Activated CD8-positive, alpha-beta memory T cell treated with anti-CD3 and anti-CD28 coated beads, Interleukin-2, amount 50 U/mL, for 1 hour (primary cell): ENCODE data around the gene BCAS3.
"Not testable (repeated sequence)": the region's sequence is repeated elsewhere in the genome, so short reads cannot be mapped to it uniquely, and the experiment has no call there.

Source experiments
- DNase-seq: peaks from one replicate; pipeline ENCODE4 v3.0.0-alpha.2; 2020; ENCODE audit errors: extremely low read depth

BCAS3 gene

DNA sequence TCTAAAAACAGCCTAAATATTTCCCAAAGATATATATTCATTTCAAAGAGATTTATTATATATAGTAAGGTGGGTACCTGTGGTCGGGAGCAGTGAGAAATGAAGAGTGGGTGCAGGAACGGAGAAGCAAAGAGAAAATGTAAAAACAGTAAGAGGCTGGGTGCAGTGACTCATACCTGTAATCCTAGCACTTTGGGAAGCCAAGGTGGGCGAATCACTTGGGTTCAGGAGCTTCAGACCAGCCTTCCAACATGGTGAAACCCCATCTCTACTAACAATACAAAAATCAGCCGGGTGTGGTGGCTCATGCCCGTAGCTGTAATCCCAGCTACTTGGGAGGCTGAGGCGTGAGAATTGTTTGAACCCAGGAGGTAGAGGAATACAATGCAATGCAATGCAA lies 257.1 kb downstream of the BCAS3 start:
- no peak for DNase-seq

DNA sequence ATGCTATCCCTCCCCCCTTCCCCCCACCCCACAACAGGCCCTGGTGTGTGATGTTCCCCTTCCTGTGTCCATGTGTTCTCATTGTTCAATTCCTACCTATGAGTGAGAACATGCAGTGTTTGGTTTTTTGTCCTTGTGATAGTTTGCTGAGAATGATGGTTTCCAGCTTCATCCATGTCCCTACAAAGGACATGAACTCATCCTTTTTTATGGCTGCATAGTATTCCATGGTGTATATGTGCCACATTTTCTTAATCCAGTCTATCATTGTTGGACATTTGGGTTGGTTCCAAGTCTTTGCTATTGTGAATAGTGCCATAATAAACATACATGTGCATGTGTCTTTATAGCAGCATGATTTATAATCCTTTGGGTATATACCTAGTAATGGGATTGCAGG lies 258.3 kb downstream of the BCAS3 start:
- DNase-seq = not testable (repeated sequence)

DNA sequence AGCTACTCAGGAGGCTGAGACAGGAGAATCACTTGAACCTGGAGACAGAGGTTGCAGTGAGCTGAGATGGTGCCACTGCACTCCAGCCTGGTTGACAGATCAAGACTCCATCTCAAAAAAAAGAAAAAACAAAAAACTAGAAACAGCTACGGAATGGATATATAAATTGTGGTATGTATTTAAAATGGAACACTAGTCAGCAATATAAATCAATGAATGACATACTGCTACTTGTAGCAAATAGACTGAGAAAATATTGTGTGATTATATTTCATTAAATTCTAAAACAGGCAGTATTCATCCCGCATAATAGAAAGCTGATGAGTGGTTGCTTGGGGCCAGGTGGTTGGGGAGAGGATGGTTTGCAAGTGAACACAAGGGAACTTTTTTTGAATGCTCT lies 261.7 kb downstream of the BCAS3 start:
- DNase-seq = no peak

DNA sequence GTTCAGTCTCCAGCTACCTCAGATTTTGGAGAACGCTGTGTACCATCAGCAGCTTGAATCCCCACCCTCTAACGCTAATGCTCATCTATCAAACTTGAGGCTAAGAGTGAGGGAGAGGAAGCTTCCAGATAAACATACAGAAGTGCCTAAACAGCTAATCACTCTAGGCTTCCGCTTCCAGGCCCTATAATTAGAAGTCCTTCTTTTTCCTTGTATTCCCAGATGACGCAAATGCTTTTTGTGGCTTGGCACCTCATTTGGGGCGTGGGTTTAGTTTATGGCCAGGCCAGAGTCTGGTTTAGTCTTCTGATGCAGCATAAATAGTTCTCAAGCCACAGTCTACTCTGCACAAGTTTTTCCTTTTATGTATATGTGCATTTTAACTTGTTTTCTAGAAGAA lies 263.4 kb downstream of the BCAS3 start:
- no peak for DNase-seq

DNA sequence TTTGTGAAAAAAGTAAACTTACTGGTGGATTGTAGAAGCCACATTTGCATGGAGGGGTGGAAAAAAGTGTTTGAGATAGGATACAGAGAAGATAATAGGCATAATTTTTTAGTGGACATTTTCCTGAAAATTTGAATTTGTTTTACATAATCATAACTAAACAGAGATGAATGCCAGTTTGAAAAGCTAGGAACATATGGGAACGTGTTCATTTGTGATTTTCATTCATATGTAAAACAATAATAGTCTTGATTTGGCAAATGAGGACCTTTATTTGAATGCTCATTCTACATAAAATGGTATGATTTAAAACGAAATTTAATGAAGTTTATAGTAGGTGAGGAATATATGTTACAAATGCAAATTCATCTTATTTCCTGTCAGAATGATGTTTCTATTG lies 263.9 kb downstream of the BCAS3 start:
- DNase-seq = no peak

DNA sequence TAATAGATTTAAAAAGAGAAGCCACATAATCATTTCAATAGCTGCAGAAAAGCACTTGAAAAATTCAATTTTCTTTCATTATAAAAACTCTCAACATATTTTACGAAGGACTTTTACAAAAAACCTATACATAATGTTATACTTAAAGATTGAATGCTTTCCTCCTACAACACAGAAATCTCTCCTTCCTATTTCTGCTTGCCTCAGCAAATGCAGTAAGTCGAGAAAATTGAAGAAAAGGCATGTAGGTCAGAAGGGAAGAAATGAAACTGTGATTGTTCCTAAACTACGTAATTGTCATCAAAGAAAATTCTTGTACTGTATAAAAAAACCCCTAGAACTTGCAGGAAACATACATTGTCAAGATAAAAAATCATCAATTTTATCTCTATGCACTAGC lies 267.1 kb downstream of the BCAS3 start:
- DNase-seq = no peak

DNA sequence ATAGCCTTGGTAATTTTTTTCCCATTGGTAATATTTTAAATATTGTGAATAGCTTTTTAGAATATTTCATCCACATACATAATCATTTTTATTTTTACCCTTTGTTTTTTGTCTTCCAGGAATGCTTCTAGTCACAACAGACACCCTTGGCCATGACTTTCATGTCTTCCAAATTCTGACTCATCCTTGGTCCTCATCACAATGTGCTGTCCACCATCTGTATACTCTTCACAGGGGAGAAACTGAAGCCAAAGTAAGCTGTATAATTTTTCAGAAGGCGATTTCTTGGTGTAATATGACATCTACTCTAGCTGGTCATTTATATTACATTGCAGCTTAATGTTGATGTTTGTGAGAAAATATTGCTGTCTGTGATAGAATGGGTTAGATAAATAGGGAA lies 269.4 kb downstream of the BCAS3 start:
- no peak for DNase-seq

DNA sequence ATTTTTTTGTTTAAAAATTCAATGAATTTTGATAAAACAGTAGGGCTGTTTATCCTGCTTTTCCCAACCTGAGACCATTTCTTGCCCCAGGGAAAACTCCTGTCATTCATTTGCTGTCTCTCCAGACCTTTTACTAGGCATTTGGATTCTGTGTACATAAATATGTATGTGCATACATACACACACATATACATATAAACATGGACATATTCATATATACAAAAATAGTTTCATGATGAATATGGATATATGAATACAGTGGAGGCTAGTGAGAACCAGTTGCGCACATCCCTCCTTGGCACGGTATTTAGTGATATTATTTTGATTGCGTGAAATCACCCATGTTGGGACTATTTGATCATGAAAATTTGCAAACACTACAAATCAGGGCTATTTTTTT lies 269.9 kb downstream of the BCAS3 start:
- DNase-seq = no peak

DNA sequence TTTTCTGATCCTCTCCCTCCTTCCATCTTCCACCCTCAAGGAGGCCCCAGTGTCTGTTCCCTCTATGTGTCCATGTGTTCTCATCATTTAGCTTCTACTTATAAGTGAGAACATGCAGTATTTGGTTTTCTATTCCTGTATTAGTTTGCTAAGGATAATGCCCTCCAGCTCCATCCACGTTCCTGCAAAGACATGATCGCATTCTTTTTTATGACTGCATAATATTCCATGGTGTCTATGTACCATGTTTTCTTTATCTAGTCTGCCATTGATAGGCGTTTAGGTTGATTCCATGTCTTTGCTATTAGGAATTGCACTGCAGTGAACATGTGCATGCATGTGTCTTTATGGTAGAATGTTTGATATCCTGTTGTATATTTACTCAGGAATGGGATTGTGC lies 275.1 kb downstream of the BCAS3 start:
- DNase-seq = no peak

DNA sequence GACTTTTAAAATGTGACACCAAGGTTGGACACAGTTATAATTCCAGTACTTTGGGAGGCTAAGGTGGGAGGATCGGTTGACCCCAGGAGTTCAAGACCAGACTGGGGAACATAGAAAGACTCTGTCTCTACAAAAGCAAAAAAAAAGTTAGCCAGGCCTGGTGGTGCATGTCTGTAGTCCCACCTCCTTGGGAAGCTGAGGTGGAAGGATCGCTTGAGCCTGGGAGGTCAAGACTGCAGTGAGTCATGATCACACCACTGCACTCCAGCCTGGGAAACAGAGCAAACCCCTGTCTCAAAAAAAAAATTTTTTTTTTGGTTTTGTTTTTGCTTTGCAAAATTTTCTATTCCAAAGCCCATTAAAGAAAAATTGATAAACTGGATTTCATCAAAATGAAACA lies 281.4 kb downstream of the BCAS3 start:
- no peak for DNase-seq

DNA sequence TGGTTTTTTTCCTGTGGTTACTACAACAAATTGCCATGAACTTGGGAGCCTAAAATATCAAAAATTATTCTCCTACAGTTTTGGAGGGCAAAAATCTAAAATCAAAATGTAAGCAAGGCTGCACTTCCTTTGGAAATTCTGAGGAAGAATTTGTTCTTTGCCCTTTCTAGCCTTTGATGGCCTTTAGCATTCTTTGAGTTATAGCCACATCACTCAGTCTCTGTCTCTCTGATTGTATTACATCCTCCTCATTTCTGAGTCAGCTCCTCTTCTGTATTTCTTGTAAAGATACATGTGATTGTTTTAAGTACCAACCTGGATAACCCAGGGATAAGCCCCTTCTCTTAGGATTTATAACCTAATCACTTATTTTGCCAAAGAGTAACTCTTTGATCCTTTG lies 282.0 kb downstream of the BCAS3 start:
- no peak for DNase-seq

DNA sequence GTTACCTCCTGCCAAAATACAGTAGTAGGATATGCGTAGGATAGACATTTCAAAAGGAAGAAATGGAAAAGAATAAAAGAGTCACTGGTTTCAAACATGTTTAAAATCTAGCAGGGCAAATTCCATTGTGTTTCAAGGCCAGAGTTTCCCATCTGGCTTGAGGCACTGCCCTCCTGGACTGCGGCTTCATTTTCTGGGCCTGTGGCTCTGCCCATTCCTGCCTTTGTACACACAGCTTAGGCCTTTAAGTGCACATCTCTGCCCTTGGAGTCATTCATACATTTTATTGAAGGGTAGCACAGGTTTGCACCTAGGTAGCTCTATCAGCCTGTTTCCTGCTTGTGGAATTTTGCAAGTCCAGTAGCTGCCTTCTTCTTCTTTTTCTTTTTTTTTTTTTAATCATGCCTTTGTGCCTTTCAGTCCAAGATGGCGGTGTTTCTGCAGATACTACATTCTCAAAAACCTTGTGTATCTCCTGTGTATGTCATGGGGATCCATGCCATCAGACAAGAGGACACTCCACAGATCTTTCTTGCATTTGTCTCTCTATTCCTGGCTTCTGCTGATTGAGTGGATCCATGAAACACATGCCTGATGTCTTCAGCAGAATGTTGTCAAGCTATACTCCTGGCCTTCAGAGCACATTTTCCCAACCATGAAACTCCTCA lies 282.9 kb downstream of the BCAS3 start:
- no peak for DNase-seq

DNA sequence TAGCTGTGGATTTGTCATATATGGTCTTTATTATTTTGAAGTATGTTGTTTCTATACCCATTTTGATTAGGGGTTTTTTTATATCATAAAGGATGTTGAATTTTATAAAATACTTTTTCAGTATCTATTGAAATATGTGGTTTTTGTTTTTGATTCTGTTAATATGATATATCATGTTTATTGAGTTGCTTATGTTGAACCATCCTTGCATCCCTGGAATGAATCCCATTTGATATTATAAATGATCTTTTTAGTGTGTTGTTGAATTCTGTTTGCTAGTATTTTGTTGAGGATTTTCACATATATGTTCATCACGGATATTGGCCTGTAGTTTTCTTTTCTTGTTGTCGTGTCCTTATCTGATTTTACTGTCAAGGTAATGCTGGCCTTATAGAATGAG lies 286.5 kb downstream of the BCAS3 start:
- no peak for DNase-seq

DNA sequence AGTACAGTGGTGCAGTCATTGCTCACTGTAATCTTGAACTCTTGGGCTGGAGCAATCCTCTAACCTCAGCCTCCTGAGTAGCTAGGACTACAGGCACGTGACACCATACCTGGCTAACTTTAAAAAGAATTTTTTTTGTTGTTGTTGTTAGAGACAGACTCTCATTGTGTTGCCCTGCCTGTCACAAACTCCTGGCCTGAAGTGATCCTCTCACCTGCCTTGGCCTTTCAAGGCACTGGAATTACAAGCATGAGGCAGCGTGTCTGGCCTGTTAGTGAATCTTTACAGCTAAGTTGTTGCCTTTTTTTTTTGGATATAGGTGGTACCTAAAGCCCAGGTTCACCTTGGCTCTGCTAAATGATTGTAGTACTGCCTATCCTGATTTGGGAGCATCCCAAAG lies 290.6 kb downstream of the BCAS3 start:
- no peak for DNase-seq

DNA sequence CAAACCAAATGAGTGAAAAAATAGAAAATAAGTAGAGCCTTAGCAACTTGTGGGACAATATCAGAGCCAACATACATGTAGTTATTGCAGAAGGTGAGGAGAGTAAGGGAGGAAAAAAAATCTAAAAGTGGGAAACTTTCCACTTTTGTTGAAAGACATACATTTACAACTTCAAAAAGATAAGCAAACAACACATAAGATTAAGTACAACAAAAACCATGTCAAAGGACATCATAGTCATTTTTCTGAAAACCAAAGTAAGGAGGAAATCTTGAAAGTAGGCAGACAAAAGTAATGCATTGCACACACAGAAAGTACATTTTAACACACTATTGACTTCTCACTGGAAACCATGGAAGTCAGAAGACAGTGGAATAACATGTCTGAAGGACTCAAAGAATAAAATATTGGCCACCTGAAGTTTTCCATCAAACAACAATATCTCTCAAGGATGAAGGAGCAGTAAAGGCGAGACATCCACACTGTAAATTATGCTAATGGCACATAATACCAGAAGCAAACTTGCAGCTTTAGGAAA lies 291.9 kb downstream of the BCAS3 start:
- no peak for DNase-seq

DNA sequence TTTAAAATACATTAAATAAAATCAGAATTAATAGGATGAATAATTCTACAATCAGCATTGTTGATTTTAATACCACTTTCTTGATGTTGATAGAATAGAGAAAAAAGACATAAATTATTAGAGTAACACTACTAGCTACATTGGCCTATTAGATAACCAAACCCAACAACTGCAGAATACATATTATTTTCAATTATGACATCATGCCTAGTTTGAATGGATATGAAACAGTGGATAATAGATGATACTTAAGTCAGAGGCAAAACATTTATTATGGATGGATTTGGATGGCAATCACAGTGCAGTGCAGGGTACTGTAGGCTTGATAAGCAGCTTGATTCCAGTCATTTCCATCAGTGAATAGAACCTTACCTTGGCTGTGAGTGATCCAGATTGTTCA lies 293.1 kb downstream of the BCAS3 start:
- no peak for DNase-seq

DNA sequence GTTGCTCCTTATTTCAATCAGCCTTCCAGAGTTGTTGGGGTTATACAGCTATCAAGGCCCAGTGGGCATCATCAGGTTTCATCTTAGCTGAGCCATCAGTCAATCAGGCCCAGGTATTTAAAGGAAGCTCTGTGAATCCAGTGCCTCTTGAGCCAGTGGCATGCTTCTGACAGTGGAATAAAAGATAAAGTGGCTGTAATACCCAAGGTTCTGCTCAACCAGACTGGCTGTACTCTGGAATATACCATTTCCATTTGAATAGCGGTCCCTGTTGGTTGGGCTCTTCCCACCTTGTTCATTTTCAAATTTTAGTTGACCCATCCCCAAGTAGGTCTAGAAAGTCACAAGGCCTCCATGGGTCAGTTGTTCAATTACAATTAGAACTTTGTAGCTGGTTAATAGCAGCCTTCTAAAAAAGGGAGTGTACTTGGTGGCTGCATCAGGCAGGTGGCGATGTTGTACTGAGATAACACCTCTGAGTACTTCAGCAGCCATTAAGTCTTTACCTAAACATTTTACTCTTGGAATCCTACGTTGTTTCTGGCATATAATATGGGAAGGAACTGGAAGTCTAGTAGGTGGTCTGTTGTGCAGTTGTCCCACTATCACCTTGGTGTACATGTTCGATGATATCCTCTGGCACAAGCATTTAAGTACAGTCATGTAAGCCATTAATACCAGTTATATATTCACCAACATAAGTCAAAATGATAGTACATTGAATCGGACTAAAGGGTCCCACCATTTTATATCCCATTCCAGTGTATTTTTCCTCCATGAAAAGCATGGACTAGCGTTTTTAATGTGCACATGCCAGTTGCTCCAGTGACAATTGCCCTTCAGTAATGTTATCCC lies 294.1 kb downstream of the BCAS3 start:
- peak; percentile 2 for DNase-seq

DNA sequence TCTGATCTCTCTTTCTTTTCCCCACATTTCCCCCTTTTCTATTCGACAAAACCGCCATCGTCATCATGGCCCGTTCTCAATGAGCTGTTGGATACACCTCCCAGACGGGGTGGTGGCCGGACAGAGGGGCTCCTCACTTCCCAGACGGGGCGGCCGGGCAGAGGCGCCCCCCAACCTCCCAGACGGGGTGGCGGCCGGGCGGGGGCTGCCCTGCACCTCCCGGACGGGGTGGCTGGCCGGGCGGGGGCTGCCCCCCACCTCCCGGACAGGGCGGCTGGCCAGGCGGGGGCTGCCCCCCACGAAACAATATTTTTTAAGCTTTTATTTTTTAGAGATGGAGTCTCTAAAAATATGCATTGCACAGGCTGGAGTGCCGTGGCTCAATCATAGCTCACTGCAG lies 299.2 kb downstream of the BCAS3 start:
- DNase-seq = not testable (repeated sequence)

DNA sequence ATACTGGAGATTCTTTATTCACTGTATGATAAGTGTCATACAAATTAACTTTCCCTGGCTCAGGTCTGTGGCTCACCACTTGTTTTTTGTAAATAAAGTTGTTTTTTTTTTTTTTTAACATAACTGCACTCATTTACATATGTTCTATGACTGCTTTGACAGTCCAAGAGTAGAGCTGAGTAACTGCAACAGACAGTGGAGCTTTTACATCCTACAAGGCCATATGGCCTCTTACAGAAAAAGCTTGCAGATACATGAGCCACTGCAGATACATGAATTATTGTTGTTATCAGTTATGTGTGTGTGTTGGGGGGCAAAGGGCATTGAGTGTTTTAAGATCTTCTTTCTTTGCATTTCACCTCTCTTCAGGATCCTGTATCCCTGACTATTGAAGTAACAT lies 311.7 kb downstream of the BCAS3 start:
- DNase-seq = no peak

DNA sequence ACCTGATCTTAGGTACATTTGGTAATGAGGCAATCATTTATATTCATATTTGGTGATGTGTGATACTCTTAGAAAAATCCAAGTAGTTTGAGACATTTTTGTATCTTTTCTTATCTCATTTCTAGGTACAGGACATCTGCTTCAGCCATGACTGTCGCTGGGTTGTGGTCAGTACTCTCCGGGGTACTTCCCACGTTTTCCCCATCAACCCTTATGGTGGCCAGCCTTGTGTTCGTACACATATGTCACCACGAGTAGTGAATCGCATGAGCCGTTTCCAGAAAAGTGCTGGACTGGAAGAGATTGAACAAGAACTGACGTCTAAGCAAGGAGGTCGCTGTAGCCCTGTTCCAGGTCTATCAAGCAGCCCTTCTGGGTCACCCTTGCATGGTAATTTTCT lies 312.2 kb downstream of the BCAS3 start:
- no peak for DNase-seq

DNA sequence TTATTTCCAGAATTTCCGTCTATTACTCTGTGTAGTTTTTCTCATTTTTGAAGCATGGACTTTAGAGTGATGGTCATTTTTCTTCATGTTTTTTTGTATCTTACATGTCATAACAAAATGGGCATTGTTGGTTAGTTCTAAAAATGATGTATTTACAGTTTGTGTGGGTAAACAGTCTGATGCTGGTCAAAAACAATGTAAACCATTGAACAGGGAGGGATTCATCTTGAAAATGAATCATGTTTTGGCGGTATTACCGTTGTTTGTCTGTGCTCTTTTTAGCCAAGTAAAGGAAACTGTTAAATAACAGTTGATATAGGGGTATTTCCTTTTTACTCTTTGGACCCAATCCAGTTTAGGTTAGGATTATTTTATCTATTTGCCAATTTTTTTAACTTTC lies 315.8 kb downstream of the BCAS3 start:
- no peak for DNase-seq

DNA sequence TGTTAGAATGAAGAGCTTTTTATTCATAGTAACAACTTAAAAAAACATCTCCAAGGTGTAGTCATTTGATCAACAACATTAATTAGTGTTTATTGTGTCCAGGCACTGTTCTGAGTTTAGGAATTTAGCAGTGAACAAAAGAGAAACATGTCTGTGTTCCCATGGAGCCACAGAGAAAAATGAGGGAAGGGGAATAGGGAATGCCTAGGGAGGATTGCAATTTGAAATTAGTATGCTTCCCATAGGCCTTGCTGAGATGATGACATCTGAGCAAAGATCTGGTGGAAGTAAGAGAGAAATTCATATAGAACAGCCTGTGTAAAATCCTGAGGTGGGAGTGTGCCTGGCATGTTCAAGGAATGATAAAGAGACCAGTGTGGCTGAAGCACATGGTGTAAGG lies 318.0 kb downstream of the BCAS3 start:
- no peak for DNase-seq

DNA sequence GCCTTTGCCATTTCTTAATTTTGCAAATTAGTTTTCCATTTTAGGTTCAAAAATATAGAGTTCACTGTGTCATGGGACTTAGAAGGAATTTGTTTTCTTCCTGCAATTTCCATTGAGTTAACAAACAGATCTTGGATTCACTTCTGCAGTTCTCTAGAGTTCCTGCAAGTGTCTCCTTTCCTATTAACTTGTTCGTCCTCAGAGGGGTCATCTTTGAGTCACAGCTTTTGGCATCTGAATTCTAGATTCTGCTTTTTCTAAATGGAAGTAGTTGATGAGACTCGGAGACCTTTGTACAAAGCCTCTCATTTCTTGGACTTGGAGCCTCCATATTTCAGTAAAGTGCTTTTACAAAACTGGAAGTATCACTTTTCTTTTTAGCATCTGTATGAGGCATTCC lies 323.3 kb downstream of the BCAS3 start:
- DNase-seq = no peak
